ENCODE results near the gene CCS. TPM values are rescaled to one million over a fixed set of nuclear protein-coding genes. Genes with fewer than 3 reads are reported as not detected.
"Not testable (repeated sequence)": the region's sequence is repeated elsewhere in the genome, so short reads cannot be mapped to it uniquely, and the experiment has no call there.

The CCS gene
- total RNA-seq, 1 donor from 2014 or later = 40.5 TPM

GRCh38 chr11:66598993-66599392 is 6.0 kb downstream of the CCS start:
- intact Hi-C loops (cut with DNase I) = no loop called here
- Histone ChIP-seq H3K9me3 (no peaks in the 10 kb centered on the region), H3K27ac (no peak overlapping the region), H3K27me3 (ENCODE audit: low read depth) (no peaks in the 10 kb centered on the region), H3K36me3 (peaks cover 42% of the 10 kb centered on the region), H3K4me3 (no peak overlapping the region), H3K4me1 (peaks cover 19% of the 10 kb centered on the region)
- no peak for ATAC-seq
- TF ChIP-seq CTCF (IDR thresholded peaks at IDR 0.05) = no peak
- no peak for DNase-seq

- Histone ChIP-seq H3K9me3 (no peaks in the 10 kb centered on the region), H3K4me3 (no peak overlapping the region), H3K27me3 (ENCODE audit: low read depth) (no peaks in the 10 kb centered on the region), H3K36me3 (peaks cover 52% of the 10 kb centered on the region), H3K4me1 (peaks cover 8% of the 10 kb centered on the region), H3K27ac (no peak overlapping the region)
- TF ChIP-seq CTCF (IDR thresholded peaks at IDR 0.05) = no peak
- intact Hi-C loops (cut with DNase I) = no loop called here
- DNase-seq (no peak), ATAC-seq (no peak)
These were observed 7.2 kb downstream of the CCS start for GRCh38 chr11:66600219-66600618.

GRCh38 chr11:66600631-66601233 is 7.7 kb downstream of the CCS start:
- no peak for TF ChIP-seq CTCF (IDR thresholded peaks at IDR 0.05)
- Histone ChIP-seq H3K27me3 (ENCODE audit: low read depth) (no peaks in the 10 kb centered on the region), H3K4me3 (no peak overlapping the region), H3K36me3 (peaks cover 57% of the 10 kb centered on the region), H3K4me1 (peaks cover 5% of the 10 kb centered on the region), H3K9me3 (no peaks in the 10 kb centered on the region), H3K27ac (no peak overlapping the region)
- ATAC-seq (no peak), DNase-seq (no peak)
- intact Hi-C loops (cut with DNase I) = no loop called here

GRCh38 chr11:66603072-66603471 is 10.1 kb downstream of the CCS start:
- H3K27ac ChIP-seq = no peak overlapping the region
- no peak for DNase-seq
- TF ChIP-seq CTCF (IDR thresholded peaks at IDR 0.05) = no peak
- intact Hi-C loops (cut with DNase I) = no loop called here
- no peak overlapping the region for H3K4me3 ChIP-seq
- H3K27me3 ChIP-seq (ENCODE audit: low read depth) = no peaks in the 10 kb centered on the region
- no peak for ATAC-seq
- peaks cover 62% of the 10 kb centered on the region for H3K36me3 ChIP-seq
- no peaks in the 10 kb centered on the region for H3K9me3 ChIP-seq
- no peaks in the 10 kb centered on the region for H3K4me1 ChIP-seq

- no peaks in the 10 kb centered on the region for H3K27me3 ChIP-seq (ENCODE audit: low read depth)
- no peak for DNase-seq
- no peaks in the 10 kb centered on the region for H3K4me1 ChIP-seq
- no peak overlapping the region for H3K27ac ChIP-seq
- TF ChIP-seq CTCF (IDR thresholded peaks at IDR 0.05) = no peak
- peaks cover 59% of the 10 kb centered on the region for H3K36me3 ChIP-seq
- no peak for ATAC-seq
- H3K9me3 ChIP-seq = no peaks in the 10 kb centered on the region
- intact Hi-C loops (cut with DNase I) = no loop called here
- H3K4me3 ChIP-seq = no peak overlapping the region
These were observed 11.2 kb downstream of the CCS start for GRCh38 chr11:66604155-66604554.

GRCh38 chr11:66606608-66607007 is 13.6 kb downstream of the CCS start:
- H3K4me1 ChIP-seq; H3K27me3 ChIP-seq (ENCODE audit: low read depth); H3K27ac ChIP-seq; H3K9me3 ChIP-seq; H3K4me3 ChIP-seq; ATAC-seq; DNase-seq; intact Hi-C loops (cut with DNase I): not testable (repeated sequence)
- peaks cover 40% of the 10 kb centered on the region for H3K36me3 ChIP-seq
